Pons (tissue), 1 donor: Measurements from ENCODE around the gene VRK3.

Experiments used
- DNase-seq: peaks from one replicate; pipeline ENCODE4 v3.0.0-alpha.2; 2016; ENCODE audit warnings: low spot score

Gene VRK3

DNA sequence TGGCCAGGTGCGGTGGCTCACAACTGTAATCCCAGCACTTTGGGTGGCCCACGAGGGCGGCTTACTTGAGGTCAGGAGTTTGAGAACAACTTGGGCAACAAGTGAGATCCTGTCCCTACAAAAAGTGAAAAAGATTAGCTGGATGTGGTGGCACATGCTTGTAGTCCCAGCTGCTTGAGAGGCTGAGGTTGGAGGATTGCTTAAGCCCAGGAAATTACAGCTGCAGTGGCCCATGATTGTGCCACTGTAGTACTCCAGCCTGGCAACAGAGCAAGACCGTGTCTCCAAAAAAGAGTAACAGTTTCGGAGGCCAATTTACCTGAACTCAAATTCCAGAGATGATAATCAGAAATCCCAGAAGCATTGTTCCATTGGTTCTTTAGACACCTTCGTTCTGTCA lies 5.1 kb upstream of the VRK3 start:
- no peak for DNase-seq

DNA sequence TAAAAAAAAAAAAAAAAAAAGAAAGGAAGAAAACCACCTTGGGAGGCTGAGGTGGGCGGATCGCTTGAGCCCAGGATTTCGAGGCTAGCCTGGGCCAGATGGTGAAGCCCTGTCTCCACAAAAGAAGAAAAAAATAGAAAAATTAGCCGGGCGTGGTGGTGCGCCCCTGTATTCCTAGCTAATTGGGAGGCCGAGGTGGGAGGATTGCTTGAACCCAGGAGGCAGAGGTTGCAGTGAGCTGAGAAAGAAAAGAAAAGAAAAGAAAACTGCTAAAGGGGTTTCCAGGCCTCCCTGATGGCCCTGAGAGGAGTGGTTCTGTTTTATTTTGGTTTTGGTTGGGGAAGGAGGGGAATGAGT lies 1.4 kb upstream of the VRK3 start:
- no peak for DNase-seq

DNA sequence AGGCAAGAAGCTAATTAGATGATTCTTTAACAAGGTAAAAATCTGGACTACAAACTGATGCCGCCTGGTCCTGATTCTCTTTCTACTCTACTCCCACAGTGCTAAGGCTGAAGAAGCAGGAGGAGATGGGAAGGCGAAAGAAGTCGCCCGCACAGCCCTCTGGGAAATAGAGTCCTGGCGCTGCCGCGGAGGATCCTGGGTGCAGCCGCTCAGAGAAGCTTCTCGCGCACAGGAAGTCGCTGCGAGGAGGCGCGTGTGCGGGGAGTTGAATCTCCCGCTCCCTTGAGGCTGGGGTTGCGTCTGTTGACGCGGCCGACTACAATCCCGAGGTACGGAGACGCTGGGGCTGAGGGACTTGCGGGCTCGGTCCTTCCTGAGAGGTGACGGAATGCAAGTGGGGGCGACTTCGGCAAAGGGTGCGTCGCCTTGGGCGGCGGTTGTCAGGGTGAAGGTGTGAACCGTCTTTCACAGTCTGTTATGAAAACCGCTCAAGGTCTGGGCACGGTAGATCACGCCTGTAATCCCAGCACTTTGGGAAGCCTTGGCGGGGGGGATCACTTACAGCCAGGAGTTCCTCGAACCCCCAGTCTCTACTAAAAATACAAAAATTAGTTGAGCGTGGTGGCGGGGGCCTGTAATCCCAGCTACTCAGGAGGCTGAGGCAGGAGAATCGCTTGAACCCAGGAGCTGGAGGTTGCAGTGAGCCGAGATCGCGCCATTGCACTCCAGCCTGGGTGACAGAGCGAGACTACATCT lies 800 bp upstream of the VRK3 start, which contains the start of gene ZNF473:
ZNF473 (plus strand) TSS at position 212 of the 756 bp plus-strand sequence. CDS start 5,078 bp downstream, outside the sequence.
- no peak for DNase-seq

DNA sequence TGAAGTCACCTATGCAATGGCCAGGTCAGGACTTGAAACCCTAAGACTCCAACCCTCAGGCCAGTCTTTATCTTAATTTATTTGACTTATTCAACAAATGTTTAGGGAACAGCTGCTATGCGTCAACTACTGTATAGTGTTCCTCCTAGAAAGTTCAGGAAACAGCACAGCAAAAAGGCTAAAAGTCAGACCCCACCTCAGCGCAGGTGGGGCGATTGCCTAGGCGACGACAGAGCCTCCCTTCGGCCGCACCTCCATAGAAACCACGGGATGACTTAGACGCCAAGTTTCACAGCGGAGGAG lies 502 bp downstream of the VRK3 start:
- DNase-seq = no peak

DNA sequence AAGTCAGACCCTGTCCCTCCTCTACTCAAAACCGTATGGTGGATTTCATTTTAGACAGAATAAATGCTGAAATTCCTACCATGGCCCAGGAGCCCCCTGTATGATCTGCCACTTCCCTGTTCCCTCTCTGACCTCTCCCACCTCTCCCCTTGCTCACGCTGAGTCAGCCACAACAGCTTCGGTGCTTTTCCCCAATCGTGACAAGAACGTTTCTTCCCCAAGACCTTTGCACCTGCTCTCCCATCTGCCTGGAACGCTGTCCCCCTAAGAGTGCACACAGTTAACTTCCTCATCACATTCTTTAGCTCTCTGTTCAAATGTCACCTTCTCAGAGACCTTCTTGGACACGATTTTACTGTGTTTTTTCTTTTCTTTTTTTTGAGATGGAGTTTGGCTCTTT lies 2.3 kb downstream of the VRK3 start:
- no peak for DNase-seq

DNA sequence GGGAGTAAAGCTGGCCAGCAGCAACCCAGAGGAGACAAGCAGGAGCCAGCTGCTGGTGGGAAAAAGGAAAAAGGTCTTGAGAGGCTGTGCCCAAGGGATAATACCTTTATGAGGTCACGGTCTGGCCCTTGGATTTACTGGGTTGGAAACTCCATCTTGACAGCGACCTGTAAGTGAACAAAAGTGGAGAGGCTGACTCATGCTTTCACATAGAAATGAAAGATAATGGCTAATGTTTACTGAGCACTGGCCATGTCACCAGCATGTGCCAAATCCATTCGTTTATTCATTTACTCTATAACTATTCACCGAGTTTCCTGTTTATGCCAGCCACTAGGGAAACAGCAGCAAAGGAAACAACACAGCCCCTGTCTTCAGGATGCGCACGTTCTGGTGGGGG lies 4.7 kb downstream of the VRK3 start:
- DNase-seq = no peak

DNA sequence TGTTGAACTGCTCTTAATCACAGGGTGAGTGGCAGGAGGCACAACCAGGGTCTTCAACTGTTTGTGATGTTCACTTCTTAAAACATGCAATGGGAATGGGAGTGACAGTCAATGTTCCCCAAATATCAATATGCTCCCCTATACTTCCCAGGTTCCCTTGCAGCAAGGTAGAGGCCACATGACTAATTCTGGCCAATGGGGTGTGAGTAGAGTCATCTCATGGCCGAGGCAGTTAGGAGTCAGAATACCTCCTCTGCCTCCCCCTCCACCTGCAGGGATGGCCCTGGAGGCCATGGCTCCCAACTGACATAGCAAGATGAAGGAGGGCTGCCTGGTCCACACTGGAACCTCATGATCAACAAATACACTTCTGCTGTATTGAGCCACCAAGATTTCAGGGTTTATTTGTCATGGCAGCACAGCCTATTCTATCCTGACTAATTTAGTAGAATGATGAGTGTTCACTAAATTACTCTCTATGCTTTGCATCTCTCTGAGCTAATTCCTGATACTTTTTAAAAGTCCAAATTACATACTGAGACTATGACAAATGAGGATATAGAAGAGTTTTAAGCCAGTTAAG lies 8.9 kb downstream of the VRK3 start:
- no peak for DNase-seq

DNA sequence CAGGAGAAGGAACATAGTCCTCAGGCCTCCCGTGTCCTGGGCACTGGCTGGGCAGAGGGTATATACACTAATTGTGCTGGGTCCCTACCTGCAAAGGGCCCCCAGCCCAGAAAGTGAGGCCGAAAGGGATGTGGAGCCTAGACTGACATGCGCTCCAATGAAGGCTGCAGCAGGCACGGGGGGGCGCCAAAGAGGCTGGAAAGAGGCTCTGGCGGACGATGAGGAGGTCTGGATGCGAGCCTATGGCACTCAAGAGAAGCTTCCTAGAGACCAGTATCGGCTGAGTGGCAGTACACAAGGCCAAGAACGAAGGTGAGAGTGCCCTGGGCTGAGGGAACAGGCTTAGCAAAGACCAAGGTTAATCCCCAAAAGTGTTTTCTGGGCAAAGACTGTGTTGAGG lies 16.6 kb downstream of the VRK3 start:
- DNase-seq = no peak

DNA sequence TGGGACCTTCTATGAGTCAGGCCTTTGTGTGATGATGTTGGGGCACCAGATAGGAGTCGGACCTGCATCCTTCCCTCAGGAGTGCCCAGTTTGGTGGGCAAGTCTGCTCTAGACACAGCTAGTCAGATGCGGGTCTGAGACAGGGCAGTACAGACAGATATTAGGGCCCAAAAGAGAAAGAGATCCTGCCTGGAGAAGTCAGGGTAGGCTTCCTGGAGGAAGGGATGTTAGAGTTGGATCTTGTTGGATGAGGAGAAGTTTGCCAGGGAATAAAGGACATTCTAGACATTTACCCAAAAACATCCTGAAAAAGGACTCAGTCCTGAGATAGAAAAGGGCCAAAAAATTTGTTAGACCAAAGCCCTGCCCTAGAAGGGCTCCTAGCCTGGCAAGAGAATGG lies 17.2 kb downstream of the VRK3 start:
- no peak for DNase-seq

DNA sequence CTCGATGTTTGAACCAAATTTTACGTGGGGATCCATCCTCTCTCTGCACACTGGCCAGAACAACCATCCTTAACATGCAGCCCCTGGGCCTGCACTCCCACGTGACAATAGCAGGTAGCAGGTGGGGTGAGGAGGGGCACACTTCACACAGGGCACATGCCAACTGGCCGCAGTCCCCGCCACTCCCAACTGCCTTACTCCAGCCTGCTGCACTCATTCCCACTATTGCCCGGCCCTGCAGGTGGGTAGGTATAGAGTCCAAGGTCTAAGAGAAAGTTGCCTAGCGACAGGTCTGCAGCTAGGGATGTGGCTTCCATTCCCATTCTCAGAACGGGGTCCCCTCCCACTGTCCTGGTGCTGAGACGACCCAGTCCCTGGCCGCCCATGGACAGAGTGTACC lies 18.0 kb downstream of the VRK3 start:
- no peak for DNase-seq

DNA sequence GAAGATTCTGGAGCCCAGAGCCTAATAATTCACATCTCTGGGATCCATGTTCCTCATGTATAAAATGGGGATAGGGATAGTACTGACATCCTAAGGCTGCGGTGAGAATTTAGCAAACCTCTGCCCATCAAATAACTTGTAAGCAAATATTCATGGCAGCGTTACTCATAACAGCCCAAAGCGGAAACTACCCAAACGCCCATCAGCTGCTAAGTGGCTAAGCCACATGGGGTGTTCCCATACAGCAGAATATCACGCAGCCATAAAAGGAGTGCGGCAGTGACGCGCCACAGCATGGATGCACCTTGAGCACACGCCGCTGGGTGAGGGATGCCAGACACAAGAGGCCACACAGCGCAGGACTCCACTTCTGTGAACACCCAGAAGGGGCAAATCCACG lies 19.7 kb downstream of the VRK3 start:
- no peak for DNase-seq

DNA sequence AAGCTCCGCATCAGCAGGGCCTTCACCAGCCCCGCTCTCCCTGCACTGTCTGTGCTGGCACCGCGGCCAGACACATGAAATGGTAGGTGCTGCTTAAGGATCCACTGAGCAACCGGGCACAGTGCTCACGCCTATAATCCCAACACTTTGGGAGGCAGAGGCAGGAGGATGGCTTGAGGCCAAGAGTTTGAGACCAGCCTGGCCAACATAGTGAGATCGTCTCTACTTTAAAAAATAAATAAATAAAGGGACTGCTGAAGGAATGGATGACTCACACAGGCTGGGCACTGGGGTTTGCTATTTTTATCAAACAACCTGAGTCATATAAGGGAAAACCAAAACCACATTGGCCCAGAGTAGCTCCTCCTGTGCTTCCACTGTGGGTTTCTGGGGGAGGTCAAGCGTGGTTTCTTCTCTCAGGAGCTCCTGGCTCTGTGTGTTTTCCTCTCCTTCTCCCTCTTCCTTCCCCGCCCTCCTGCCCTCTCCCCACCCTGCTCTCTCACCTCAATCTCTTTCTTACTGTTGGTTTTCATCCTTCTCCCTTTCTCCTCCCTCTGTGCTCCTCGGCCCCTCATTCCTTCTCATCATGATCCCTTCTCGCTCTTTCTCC lies 21.3 kb downstream of the VRK3 start:
- no peak for DNase-seq

DNA sequence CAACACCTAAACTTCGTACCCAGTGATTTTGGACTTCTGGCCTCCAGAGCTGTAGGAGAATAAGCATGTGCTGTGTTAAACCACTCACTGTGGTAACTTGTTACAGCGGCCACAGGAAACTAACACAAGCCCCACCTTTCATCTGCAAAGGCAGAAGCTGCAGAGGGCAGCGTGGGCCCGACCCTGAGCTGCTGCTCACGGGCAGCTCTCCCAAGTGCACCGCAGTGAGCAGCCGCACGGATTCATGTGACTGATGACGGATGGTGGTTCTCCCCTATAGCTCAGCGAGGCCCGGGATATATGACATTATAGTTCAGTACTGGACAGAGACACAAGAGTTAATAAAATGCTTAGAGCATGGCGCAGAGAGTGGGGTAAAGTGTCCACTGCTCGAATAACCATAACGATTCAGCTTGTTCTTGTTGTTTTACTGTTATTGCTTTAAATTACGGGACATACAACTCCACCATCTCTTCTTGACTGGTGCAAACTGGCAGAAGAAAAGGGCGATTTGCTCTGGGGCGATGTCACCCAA lies 21.9 kb downstream of the VRK3 start:
- DNase-seq = no peak

DNA sequence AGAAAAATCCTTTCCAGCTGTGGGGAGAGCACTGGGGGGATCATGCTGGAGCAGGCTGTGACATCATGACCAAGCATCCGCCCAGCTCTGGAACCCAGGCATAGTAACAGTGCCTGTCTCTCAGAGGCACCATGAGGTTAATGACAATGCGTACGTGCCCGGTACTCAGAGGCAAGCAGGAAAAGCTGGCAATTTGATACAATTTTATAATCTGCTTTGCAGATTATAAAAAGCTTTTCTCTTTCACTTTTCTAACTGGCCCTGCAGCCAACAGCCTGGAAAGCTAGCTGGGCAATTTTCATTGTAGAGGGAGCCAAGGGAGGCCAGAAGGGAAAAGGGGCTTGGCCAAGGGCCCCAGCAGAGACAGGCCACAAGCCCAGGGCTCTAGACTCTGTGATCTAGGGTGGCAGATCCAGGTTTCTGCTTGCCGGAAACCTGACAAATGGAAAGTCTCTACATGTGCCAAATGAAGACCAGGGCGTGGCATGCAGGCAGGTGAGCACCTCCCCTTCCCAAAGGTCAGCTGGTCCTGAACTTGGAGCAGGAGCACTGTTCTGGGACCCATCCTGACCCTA lies 22.7 kb downstream of the VRK3 start:
- DNase-seq = no peak

DNA sequence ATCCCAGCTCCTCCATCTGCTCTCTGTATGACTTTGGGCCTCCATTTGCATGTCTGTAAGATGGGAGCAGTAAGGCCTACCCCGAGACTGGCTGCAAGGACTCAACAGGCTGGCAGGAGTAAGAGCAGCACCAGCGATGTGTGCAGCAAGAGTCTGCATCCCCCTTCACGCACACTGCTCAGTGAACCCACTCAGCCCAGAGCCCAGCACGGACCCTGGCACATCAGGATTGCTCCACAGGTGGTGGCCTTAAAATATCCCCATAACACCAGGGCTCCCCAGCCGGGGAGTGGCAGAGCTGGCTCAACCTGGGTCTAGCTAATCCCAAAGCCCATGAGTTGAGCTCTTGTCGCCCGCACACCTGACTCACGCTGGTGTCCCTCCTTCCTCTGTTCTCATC lies 23.4 kb downstream of the VRK3 start:
- DNase-seq = no peak

DNA sequence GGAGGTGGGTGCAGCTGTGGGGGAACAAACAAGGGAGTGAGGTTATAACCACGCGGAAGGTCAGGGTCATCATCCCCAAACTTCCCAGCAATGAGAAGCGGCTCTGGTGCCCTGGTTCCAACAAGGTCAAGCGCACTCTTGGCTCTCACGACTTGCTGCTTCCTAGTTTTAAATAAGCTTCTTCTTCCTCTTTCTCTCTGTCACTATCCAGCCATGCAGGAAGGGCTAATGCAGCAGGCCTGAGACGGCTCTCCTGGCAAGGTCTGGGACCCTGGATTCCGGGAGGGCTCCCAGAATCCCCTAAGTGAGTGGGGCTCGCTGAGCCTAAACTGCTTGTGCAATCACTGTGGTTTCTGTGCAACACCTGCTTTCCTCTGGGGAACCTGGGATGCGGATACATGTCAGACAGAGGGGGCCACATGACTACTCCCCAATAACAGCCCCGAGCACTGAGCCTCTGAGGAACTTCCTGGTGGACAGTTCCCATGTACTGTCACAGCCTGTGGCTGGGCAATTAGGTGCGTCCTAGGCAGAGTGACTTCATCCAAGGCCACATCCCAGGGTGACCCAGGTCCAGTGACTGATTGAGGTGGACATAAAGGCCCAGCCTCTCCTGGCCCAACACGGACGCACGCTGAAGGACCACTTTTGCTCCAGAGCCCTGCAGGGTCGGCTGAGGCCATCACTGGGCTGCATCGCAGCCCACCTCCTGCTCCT lies 24.2 kb downstream of the VRK3 start:
- no peak for DNase-seq

DNA sequence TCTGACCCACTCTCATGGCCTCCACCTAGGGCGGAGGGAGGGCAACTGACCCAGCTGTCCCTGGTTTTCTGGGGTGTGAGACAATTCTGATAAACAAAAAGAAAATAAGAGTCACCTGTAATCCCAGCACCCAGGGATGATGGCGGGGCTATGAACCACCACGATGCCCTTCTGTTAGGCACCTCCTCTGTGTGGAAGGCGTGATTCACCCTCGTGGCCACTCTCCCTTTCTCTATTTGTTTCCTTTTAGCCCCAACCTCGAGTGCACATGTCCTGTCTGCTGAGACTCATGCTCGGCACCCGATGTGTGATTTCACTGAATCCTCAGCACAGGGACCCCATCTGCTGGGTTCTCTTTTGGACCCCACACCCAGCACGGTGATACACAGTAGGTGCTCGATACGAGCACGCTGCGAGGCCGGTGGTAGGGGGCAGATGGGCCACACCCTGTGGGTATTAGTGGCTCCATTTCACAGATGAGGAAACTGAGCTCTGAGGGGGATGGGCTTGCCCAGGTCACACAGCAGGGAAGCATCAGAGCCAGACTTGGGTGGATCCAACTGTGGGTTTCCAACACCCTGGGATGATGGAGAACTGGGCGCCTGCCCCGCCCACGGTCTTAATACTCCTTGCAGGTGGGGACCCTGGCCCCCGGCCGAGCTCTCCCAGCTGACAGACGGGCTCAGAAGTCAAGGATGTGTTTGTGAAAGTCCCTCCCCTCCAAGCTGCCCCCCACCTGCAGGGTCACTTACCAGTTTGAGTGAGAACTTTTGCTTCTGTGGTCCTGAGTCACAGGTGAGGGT lies 24.9 kb downstream of the VRK3 start:
- DNase-seq = no peak

DNA sequence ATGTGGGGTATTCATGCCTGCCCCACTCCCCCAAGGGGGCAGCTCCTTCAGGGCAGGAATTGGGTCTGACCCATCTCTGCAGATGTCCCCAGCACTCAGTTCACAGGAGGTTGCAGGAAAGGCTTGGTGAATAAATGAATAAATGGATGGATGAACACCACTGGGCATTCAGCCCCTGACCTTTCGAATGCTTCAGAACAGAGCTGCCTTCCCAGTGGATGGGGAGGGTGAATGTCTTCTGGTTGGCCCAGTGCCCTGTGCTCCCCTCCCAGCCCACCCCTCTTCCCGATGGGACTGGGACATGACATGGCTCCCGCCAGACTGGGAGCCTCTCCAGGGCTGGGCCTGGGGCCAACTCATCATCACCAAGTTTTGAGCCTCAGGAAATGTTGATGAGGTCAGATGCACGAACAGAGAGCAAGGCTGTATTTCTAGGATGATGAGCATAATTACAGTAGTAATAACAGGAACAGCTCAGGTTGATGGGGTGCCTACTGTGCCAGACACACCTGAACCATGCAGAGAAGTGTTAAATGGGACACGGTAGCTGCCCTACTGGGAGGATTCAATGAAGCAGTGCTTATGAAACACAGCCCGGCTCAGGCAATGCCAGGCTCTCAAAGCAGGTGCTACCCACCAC lies 25.7 kb downstream of the VRK3 start:
- DNase-seq = no peak

DNA sequence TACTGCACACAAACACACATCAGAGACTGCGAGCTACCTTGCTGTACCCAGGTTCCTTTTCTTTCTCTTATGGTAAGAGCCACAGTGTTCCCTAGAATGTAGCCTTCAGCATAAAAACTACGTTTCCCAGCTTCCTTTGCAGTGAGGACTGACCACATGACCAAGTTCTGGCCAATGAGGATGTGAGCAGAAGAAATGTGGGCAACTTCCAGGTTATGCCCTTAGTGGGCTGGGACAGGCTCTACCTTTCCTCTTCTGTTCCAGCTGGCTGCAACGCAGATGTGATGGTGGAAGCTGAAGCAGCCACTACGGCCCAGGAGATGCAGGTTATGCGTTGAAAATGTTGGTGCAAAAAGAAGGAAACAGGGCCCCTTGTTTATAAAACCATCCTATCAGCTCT lies 27.5 kb downstream of the VRK3 start:
- DNase-seq = no peak

DNA sequence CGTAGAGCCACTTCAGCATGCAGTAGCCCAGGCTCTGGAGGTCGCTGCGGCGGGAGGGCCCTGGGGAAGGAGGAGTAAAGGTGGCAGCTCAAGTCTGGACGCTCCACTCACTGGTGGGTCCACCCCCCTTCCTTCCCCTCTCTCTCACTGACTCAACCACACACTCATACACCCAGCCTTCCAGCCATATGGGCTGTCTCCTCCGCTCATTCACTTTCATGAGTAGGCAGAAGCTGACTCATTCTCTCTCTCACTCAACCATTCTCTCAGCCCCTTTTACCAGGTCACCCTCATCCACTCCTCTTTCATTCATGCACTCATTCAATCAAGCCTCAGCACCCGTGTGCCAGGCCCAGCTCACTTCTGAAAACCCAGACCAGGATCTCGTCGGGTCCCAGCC lies 36.7 kb downstream of the VRK3 start:
- DNase-seq = no peak

DNA sequence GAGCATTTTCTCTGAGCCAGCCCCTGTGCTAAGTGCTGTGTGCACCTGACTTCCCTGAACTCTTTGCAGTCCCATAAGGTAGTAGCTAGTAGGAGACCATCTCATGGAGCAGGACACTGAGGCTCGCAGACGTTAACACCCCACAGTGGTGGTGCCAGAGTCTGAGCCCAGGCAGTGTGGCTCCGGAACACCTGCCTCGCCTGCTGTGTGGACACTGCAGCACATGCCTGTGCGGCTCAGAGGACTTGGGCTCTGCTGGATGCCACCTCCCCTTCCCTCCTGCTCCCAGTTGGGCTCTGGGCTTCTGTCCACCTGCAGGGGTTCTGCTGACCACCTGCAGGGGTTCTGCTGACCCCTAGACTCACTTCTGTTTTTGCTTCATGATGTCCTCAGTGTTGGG lies 37.2 kb downstream of the VRK3 start:
- no peak for DNase-seq
